Brain microvascular endothelial cell (primary cell): ENCODE data around the gene TACO1.

Experiments
- DNase-seq: peaks from one replicate; pipeline ENCODE4 v3.0.0-alpha.2; 2020
- H3K27ac ChIP-seq: fragments of 250-450 bp; sonication (Bioruptor Pico); 2 replicates; pipeline ENCODE4 v1.5.1; 2020; ENCODE audit warnings: mild to moderate bottlenecking, moderate library complexity
- H3K27me3 ChIP-seq: fragments of 250-450 bp; sonication (Bioruptor Pico); replicated peaks from 2 replicates; pipeline ENCODE4 v1.5.1; 2020; ENCODE audit warnings: mild to moderate bottlenecking
- H3K36me3 ChIP-seq: fragments of 250-450 bp; sonication (Bioruptor Pico); replicated peaks from 2 replicates; pipeline ENCODE4 v1.5.1; 2020; ENCODE audit warnings: mild to moderate bottlenecking
- H3K4me3 ChIP-seq: 2 replicates; pipeline ENCODE4 v1.5.1; 2011; ENCODE audit warnings: low read depth, mild to moderate bottlenecking, control low read depth, low read length, moderate library complexity
- CTCF ChIP-seq: IDR thresholded peaks from 2 replicates; pipeline ENCODE4 v1.5.1; 2011; ENCODE audit warnings: low read depth, mild to moderate bottlenecking, moderate library complexity, low read length, control low read depth, inconsistent platforms; ENCODE audit errors: missing control alignments
- in situ Hi-C: cut with HindIII; loops from 2 replicates; pipeline ENCODE4 v1.10.0; 2017; ENCODE audit warnings: low sequenced_read_pairs, low pct_ligation_motif_present

Gene TACO1

DNA sequence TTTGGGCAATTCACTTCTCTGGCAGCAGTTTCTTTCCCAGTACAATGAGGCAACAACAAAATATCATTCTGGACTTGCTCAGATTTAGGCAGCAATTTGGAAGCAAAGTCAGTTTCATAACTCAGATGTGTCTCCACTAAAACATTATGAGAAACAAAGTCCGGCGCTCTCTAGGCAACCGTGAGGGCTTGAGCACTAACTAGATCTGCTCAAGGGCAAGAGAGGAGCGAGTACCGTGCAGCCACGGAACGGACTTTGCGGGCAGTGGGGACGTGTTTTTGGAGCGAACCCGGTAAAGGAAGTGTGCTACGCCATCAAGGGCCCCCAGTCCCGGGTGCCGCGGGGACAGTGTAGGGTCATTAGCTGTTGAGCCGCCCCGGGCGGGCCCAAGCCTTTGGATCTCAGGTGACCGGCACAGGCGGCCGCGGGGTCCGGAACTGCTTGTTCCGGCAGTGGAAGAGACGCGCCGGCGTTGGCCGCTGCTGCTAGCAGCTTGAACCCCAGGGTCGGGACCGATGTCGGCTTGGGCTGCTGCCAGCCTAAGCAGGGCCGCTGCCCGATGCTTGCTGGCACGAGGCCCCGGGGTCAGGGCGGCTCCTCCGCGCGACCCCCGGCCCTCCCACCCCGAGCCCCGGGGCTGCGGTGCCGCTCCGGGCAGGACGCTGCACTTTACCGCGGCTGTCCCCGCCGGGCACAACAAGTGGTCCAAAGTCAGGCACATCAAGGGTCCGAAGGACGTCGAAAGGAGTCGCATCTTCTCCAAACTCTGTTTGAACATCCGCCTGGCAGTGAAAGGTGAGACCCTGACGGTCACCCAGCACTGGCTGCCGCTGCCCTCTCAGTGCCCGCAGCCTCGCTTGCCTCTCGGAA, at the start of gene TACO1:
Gene TACO1, plus strand, starts transcription at position 327 of the 870 bp plus-strand sequence. Its CDS starts 189 bp downstream, at position 516.
- in situ Hi-C loops, result no loop called here
- Histone ChIP-seq H3K27me3 (no peaks in the 10 kb centered on the region), H3K36me3 (peaks cover 14% of the 10 kb centered on the region), H3K27ac (peak within 1 kb of the TSS; percentile 63), H3K4me3 (peak within 1 kb of the TSS; percentile 90)
- peak; percentile 75 for DNase-seq
- no peak for TF ChIP-seq CTCF

- TF ChIP-seq CTCF, result no peak
- peak overlapping the region; percentile 39 for H3K4me3 ChIP-seq
- in situ Hi-C loops, result no loop called here
Measured at GRCh38 chr17:63552211-63552610, 48.5 kb upstream of the TACO1 start.

GRCh38 chr17:63555500-63556156, 45.1 kb upstream of the TACO1 start:
- no peak overlapping the region for H3K27ac ChIP-seq
- TF ChIP-seq CTCF, result no peak
- H3K36me3 ChIP-seq, result no peaks in the 10 kb centered on the region
- no peaks in the 10 kb centered on the region for H3K27me3 ChIP-seq
- no peak for DNase-seq
- in situ Hi-C loops, result no loop called here
- H3K4me3 ChIP-seq, result no peak overlapping the region

More at GRCh38 chr17:63552211-63552610, 48.5 kb upstream of the TACO1 start:
- no peak for DNase-seq
- no peaks in the 10 kb centered on the region for H3K36me3 ChIP-seq
- no peaks in the 10 kb centered on the region for H3K27me3 ChIP-seq
- H3K27ac ChIP-seq, result peak overlapping the region; percentile 45

DNA sequence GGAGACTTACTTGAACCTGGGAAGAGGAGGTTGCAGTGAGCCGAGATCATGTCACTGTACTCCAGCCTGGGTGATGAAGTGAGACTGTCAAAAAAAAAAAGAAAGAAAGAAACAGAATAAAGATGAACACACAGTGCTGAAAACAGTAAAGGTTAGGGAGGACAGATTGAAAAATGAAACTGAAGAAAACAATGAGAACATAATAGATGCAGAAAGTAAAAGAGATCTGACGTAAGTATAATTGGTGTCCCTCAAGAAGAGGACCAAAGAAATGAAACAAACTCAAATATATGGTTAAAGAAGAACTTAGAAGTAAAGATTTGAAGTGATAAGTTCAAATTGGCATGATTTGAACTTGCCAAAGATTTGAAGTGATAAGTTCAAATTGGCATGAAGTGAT, 43.3 kb upstream of the TACO1 start:
- Histone ChIP-seq H3K4me3 (no peak overlapping the region), H3K27me3 (no peaks in the 10 kb centered on the region), H3K36me3 (no peaks in the 10 kb centered on the region), H3K27ac (no peak overlapping the region)
- in situ Hi-C loops, result no loop called here
- TF ChIP-seq CTCF, result no peak
- DNase-seq, result no peak

DNA sequence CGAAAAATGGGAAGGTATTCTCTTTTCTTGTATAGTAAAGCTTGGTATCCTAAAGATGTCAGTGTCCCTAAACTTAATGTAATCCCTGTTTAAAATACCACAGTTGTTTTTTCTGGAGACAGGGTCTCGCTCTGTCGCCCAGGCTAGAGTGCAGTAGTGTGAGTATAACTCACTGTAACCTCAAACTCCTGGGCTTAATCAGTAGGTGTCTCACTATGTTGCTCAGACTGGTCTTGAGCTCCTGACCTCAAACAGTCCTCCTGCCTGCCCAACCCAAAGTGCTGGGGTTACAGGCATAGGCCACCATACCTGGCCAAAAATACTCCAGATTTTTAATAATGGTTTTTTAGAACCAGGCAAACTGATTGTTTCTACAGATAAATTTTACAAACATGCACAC, 42.3 kb upstream of the TACO1 start:
- H3K27ac ChIP-seq, result no peak overlapping the region
- no peak overlapping the region for H3K4me3 ChIP-seq
- in situ Hi-C loops, result no loop called here
- H3K36me3 ChIP-seq, result no peaks in the 10 kb centered on the region
- no peak for TF ChIP-seq CTCF
- H3K27me3 ChIP-seq, result no peaks in the 10 kb centered on the region
- DNase-seq, result no peak
